ENCODE results near the gene HELQ. TPM values are rescaled to one million over a fixed set of nuclear protein-coding genes. Genes with fewer than 3 reads are reported as not detected.

The HELQ gene
- total and polyA plus RNA-seq, 4 donors = 5.8 to 10.0 (median 6.7) TPM

DNA sequence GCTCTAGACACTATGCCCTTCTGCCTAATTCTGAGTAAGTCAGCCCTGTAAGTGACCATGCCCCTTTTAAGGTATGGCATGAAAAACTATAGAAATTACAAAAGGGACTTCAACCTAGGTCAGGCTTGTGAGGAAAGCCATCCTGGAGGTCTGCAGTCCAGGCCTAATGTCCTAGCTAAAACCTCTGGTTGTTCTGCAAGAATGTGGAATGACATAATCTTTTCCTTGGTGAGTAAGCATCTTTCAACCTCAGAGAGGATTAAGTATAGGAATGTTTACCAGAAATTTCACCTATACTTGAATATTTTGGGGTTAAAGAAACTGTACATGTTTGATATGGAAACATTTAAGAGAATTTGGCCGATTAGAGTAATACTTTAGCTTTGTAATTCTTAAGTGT is 97.2 kb downstream of the HELQ start:
- Histone ChIP-seq H3K9ac (ENCODE audit: low read depth in 1 of 2, low read length in 2 of 2) (no peak overlapping the region), H3K27me3 (ENCODE audit: control insufficient read depth in 4 of 4, insufficient read depth in 4 of 4, low read length in 3 of 4) (no peaks in the 10 kb centered on the region), H3K4me1 (ENCODE audit: control insufficient read depth in 4 of 4, insufficient read depth in 4 of 4, low read length in 3 of 4) (peaks cover 0 to 3% (median 0%) of the 10 kb centered on the region in 4 donors), H3K36me3 (ENCODE audit: control insufficient read depth in 4 of 4, insufficient read depth in 3 of 4, low read depth in 1 of 4, low read length in 3 of 4) (no peaks in the 10 kb centered on the region), H3K4me3 (ENCODE audit: low read depth in 1 of 3, low read length in 3 of 3) (no peak overlapping the region), H3K27ac (ENCODE audit: low read depth in 1 of 2, low read length in 2 of 2) (no peak overlapping the region), H3K9me3 (ENCODE audit: control insufficient read depth in 4 of 4, low read length in 3 of 4) (peaks cover 0 to 7% (median 0%) of the 10 kb centered on the region in 4 donors)
- 60% methylated on average over 1 of the region's 1 CpG for WGBS
- DNase-seq (ENCODE audit: low spot score) = no peak
- TF ChIP-seq RXRA (IDR thresholded peaks at IDR 0.05) (no peak), FOXA1 (IDR thresholded peaks at IDR 0.05) (no peak), MAX (IDR thresholded peaks at IDR 0.05) (no peak), REST (IDR thresholded peaks at IDR 0.05) (no peak), YY1 (IDR thresholded peaks at IDR 0.05) (no peak), CTCF (IDR thresholded peaks at IDR 0.05; ENCODE audit: low read depth, low read length, missing input control) (no peak), JUND (IDR thresholded peaks at IDR 0.05) (no peak), HNF4A (conservative IDR thresholded peaks at IDR 0.05) (no peak), FOXA2 (IDR thresholded peaks at IDR 0.05) (no peak), RAD21 (IDR thresholded peaks at IDR 0.05) (no peak), ZBTB33 (IDR thresholded peaks at IDR 0.05) (no peak), SP1 (IDR thresholded peaks at IDR 0.05) (no peak)
- TF ChIP-seq, protein P1, sequence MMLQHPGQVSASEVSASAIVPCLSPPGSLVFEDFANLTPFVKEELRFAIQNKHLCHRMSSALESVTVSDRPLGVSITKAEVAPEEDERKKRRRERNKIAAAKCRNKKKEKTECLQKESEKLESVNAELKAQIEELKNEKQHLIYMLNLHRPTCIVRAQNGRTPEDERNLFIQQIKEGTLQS (IDR thresholded peaks at IDR 0.05) = no peak

Small RNA genes lying within 50 kb of the gene (small RNA-seq; reads per million reads assigned to genes)
- gene AC114781.5 = not detected

Other genes starting within 250 kb of the HELQ start
- gene COQ2, start 171.0 kb downstream of the HELQ start, total RNA-seq = 10 to 100 TPM in 1 of 2 donors, 1 to 10 TPM in 1; 8.6 to 13.6 TPM
- gene COQ2, start 171.0 kb downstream of the HELQ start, polyA plus RNA-seq = 10 to 100 TPM in 1 of 2 donors, 1 to 10 TPM in 1; 10.0 to 11.6 TPM
- 1 to 10 TPM; 1.0 to 4.7 TPM for gene HPSE, start 121.0 kb downstream of the HELQ start, total RNA-seq
- 1 to 10 TPM in 1 of 2 donors, under 1 TPM in 1; 0.43 to 1.0 TPM for gene HPSE, start 121.0 kb downstream of the HELQ start, polyA plus RNA-seq
- gene MRPS18C, start 235 bp upstream of the HELQ start, total RNA-seq = 10 to 100 TPM; 12.2 to 20.7 TPM
- 10 to 100 TPM; 13.4 to 97.3 TPM for gene MRPS18C, start 235 bp upstream of the HELQ start, polyA plus RNA-seq
- gene ABRAXAS1, start 29.3 kb upstream of the HELQ start, total RNA-seq = 1 to 10 TPM; 1.6 to 7.8 TPM
- gene ABRAXAS1, start 29.3 kb upstream of the HELQ start, polyA plus RNA-seq = 1 to 10 TPM in 1 of 2 donors, under 1 TPM in 1; 0.96 to 1.0 TPM
- 1 to 10 TPM; 1.8 to 5.3 TPM for gene GPAT3, start 80.3 kb upstream of the HELQ start, total RNA-seq
- 1 to 10 TPM; 3.8 to 6.2 TPM for gene GPAT3, start 80.3 kb upstream of the HELQ start, polyA plus RNA-seq